ENCODE measurements around the gene THOC2. TPM values are rescaled to one million over a fixed set of nuclear protein-coding genes. Genes with fewer than 3 reads are reported as not detected.
"Not testable (repeated sequence)": the region's sequence is repeated elsewhere in the genome, so short reads cannot be mapped to it uniquely, and the experiment has no call there.

The THOC2 gene
- total RNA-seq, 1 donor from 2014 or later = 60.8 TPM

DNA sequence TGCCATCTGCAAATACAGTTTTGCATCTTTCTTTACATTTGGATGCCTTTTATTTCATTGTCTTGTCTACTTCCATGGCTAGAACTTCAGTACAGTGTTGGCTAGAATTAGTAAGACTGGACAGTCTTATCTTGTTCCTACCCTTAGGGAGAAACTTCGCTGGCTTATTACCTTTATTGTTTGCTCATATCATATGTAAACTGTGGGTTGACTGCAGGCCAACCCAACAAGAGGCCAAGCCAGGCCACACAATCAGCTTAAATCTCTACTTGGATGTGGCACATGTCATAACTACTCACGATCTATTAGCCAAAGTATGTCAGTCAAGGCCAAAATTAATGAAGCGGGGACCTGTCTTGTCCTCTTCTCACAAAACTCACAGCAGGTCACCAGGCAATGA is 144.1 kb downstream of the THOC2 start:
- no peak for DNase-seq (ENCODE audit: low read depth, low spot score)

DNA sequence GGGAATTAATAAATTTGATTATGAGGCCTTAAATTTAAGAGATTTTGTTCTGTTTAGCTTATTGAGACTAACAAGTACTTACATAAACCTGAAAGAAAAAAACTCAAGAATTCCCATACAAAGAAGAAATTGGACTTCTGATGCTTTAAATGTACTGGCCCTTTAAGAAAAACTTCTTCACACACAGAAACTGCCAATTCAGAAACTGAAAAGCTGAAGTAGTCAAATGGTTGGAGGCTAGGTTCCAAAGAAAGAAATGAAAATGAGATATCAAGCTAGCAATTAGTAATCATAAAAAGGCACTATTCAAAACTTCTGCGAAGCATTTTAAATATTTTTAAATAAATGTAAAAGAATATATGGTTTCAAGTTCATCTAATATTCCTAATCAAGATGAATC is 151.3 kb downstream of the THOC2 start:
- DNase-seq (ENCODE audit: low read depth, low spot score) = no peak

DNA sequence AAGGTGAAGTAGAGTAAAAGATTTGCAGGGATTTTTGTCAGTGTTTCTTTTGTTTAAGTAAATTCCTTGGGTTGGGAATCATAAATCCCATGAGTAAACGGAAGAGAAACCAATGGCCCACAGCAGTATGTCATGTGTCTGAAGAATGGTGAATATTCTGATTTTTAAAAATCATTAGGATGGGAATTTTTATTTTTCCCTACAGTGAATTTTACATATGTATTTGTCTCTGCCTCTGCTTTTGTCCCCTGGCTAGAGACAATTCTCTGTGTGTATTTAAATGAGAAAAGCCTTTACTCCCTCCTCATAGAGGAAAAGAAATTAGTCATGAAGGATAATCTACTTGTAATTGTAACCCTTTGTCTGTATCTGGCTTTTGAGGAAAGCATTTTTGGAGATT is 152.1 kb downstream of the THOC2 start:
- DNase-seq (ENCODE audit: low read depth, low spot score) = no peak

DNA sequence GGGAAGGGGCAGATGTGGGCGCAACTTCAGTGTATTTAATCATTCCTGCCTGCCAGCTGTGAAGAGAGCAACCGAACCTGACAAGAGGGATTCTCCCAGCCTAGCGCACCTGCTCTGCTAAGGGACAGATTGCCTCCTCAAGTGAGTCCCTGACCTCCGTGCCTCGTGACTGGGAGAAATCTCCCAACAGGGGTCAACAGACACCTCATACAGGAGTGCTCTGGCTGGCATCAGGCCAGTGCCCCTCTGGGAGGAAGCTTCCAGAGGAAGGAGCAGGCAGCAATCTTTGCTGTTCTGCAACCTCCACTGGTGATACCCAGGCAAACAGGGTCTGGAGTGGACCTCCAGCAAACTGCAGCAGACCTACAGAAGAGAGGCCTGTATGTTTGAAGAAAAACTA is 158.8 kb downstream of the THOC2 start:
- not testable (repeated sequence) for DNase-seq (ENCODE audit: low read depth, low spot score)

DNA sequence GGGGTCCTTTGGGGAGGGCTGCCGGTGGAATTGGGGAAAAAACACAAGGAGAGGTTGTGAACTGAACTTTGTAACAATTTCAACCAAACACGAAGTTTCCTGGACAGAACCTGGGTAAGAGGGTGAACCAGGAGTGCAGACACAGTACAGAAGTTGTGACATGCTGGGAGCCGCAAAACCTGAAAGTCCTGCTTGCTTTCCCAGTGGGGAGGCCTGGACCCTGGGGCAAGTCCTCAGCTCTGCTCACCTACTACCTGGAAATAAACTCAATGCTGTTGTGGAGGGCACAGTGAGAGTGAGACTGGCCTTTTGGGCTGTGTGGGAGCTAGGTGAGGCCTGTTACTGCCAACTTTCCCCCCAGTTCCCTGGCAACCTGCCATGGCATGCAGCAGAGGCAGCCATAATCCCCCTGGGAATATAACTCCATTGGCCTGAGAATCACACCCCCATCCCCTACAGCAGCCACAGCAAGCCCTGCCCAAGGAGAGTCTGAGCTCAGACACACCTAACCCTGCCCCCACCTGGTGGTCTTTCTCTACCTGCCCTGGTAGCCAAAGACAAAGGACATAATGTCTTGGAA is 162.8 kb downstream of the THOC2 start:
- no peak for DNase-seq (ENCODE audit: low read depth, low spot score)

DNA sequence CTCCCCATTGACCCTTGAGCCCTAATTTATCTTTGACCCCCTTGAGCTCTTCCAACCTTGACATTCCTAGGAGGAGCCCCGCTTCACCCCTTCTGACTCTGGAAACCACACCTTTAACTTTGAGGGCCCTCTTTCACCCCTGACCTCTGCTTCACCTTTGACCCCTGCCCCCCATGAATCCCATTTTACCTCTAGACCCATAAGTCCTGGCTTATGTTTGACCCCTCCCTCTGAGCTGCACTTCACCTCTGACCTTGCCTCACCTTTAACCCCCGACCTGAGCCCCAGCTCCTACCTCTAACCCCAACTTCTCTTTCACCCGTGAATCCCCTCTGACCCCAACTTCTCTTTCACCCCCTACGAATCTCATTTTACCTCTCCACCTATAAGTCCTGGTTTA is 169.7 kb downstream of the THOC2 start:
- DNase-seq (ENCODE audit: low read depth, low spot score) = no peak

DNA sequence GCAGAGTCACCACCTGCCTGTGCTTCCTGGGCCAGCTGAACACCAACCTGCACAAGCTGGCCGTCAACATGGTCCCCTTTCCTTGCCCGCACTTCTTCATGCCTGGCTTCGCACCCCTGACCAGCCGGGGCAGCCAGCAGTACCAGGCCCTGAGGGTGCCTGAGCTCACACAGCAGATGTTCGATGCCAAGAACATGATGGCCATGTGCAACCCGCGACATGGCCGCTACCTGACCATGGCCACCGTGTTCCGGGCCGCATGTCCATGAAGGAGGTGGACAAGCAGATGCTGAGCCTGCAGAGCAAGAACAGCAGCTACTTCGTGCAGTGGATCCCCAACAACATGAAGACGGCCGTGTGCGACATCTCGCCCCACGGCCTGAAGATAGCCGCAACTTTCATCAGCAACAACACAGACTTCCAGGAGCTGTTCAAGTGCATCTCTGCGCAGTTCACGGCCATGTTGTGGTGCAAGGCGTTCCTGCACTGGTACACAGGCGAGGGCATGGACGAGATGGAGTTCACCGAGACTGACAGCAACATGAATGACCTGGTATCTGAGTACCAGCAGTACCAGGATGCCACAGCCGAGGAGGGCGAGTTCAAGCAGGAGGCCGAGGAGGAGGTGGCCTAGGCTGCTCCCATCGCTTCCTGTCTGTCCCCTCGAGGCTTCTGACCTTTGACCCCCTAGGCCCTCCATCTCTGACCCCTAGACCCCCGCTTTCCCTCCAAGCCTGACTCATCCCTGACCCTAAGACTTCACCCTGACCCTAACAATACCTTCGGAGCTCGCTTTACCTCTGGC is 170.3 kb downstream of the THOC2 start:
- no peak for DNase-seq (ENCODE audit: low read depth, low spot score)

DNA sequence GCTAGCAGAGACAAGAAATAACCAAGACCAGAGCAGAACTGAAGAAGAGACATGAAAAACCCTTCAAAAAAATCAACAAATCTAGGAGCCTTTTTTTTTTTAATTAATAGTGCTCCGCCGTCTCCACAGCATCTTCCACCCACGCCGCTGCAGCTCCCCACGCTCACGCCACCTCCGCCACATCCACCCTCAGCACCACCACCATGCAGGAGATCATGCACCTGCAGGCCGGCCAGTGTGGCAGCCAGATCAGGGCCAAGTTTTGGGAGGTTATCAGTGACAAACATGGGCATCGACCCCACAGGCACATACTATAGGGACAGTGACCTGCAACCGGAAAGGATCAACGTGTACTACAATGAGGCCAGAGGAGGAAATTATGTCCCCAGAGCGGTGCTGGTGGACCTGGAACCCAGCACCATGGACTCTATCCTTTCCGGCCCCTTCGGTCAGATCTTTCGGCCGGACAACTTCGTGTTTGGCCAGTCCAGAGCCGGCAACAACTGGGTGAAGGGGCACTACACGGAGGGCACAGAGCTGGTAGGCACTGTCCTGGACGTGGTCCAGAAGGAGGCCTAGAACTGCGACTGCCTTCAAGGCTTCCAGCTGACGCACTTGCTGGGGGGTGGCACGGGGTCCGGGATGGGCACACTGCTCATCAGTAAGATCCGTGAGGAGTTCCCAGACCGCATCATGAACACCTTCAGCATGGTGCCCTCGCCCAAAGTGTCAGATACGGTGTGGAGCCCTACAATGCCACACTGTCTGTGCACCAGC is 171.2 kb downstream of the THOC2 start:
- DNase-seq (ENCODE audit: low read depth, low spot score) = no peak

DNA sequence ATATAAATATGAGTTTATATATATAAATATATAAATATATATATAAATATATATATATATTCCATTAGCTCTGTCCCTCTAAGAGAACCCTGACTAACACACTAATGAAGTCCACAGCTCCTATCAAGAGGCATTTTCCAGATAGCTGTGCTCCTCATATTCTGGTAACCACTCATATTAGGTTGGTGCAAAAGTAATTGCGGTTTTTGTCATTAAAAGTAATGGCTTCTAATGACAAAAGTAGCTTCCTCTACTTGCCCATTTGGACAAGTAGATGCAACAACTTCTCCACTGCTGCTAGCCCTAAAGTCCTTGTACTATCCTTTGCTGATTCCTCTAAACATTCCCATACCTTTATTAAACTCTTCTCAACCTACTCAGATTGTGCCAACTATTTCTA is 182.0 kb downstream of the THOC2 start:
- DNase-seq (ENCODE audit: low read depth, low spot score) = no peak

Other genes with a start within 250 kb of the THOC2 start
- 33.6 and 39.3 TPM in 2 replicates for gene XIAP, start 127.0 kb upstream of the THOC2 start, total RNA-seq
- 87.6 and 112 TPM in 2 replicates for gene STAG2, start 228.7 kb upstream of the THOC2 start, total RNA-seq

Data from pulmonary artery endothelial cell (primary cell).